Liver (tissue), 3 donors: ENCODE results near the gene SORL1-AS1.

Experiments used
- SP1 ChIP-seq: IDR thresholded peaks from 2 replicates; pipeline ENCODE4 v1.6.1; 2018; ENCODE audit warnings: antibody characterized with exemption, mild to moderate bottlenecking
- TF ChIP-seq, protein P1 (sequence below): fragments of 150-350 bp; IDR thresholded peaks from 2 replicates; pipeline ENCODE4 v1.5.1; 2017; ENCODE audit warnings: improper control_type of control experiment, low read depth, low read length; ENCODE audit not compliant: missing input control
- TF ChIP-seq, protein P2 (sequence below): IDR thresholded peaks from 2 replicates; pipeline ENCODE4 v1.6.1; 2016; ENCODE audit warnings: antibody characterized with exemption
- TF ChIP-seq, protein P3 (sequence below): IDR thresholded peaks from 2 replicates; pipeline ENCODE4 v1.6.1; 2016; ENCODE audit warnings: antibody characterized with exemption, mild to moderate bottlenecking
- TF ChIP-seq, protein P4 (sequence below): IDR thresholded peaks from 2 replicates; pipeline ENCODE4 v1.6.1; 2016; ENCODE audit warnings: antibody characterized with exemption
- TF ChIP-seq, protein P5 (sequence below): IDR thresholded peaks from 2 replicates; pipeline ENCODE4 v1.6.1; 2016; ENCODE audit warnings: antibody characterized with exemption
- donor health status: healthy.
- donor health status: healthy.

DNA sequence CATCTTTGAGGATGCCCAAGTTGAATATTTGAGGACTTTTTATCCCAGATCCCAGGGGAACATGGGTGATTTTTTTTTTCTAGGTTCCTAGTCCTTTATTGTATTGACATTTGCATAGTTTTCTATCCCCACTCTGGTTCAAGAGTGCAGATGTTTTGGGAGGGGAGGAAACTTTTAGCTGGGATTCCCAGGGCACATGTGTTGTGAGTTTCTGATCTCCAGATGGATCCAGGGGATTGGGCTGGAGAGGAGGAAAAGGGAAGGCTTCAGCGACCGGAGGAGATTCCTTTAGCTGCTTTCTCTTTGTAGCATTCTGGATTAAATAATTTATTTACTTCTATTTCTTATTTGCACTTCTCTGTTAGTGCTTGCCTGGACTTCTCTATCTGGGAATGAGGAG, 14.7 kb upstream of the SORL1-AS1 start:
- TF ChIP-seq, protein P1, sequence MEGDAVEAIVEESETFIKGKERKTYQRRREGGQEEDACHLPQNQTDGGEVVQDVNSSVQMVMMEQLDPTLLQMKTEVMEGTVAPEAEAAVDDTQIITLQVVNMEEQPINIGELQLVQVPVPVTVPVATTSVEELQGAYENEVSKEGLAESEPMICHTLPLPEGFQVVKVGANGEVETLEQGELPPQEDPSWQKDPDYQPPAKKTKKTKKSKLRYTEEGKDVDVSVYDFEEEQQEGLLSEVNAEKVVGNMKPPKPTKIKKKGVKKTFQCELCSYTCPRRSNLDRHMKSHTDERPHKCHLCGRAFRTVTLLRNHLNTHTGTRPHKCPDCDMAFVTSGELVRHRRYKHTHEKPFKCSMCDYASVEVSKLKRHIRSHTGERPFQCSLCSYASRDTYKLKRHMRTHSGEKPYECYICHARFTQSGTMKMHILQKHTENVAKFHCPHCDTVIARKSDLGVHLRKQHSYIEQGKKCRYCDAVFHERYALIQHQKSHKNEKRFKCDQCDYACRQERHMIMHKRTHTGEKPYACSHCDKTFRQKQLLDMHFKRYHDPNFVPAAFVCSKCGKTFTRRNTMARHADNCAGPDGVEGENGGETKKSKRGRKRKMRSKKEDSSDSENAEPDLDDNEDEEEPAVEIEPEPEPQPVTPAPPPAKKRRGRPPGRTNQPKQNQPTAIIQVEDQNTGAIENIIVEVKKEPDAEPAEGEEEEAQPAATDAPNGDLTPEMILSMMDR: no peak
- TF ChIP-seq, protein P2, sequence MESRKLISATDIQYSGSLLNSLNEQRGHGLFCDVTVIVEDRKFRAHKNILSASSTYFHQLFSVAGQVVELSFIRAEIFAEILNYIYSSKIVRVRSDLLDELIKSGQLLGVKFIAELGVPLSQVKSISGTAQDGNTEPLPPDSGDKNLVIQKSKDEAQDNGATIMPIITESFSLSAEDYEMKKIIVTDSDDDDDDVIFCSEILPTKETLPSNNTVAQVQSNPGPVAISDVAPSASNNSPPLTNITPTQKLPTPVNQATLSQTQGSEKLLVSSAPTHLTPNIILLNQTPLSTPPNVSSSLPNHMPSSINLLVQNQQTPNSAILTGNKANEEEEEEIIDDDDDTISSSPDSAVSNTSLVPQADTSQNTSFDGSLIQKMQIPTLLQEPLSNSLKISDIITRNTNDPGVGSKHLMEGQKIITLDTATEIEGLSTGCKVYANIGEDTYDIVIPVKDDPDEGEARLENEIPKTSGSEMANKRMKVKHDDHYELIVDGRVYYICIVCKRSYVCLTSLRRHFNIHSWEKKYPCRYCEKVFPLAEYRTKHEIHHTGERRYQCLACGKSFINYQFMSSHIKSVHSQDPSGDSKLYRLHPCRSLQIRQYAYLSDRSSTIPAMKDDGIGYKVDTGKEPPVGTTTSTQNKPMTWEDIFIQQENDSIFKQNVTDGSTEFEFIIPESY: no peak
- TF ChIP-seq, protein P3, sequence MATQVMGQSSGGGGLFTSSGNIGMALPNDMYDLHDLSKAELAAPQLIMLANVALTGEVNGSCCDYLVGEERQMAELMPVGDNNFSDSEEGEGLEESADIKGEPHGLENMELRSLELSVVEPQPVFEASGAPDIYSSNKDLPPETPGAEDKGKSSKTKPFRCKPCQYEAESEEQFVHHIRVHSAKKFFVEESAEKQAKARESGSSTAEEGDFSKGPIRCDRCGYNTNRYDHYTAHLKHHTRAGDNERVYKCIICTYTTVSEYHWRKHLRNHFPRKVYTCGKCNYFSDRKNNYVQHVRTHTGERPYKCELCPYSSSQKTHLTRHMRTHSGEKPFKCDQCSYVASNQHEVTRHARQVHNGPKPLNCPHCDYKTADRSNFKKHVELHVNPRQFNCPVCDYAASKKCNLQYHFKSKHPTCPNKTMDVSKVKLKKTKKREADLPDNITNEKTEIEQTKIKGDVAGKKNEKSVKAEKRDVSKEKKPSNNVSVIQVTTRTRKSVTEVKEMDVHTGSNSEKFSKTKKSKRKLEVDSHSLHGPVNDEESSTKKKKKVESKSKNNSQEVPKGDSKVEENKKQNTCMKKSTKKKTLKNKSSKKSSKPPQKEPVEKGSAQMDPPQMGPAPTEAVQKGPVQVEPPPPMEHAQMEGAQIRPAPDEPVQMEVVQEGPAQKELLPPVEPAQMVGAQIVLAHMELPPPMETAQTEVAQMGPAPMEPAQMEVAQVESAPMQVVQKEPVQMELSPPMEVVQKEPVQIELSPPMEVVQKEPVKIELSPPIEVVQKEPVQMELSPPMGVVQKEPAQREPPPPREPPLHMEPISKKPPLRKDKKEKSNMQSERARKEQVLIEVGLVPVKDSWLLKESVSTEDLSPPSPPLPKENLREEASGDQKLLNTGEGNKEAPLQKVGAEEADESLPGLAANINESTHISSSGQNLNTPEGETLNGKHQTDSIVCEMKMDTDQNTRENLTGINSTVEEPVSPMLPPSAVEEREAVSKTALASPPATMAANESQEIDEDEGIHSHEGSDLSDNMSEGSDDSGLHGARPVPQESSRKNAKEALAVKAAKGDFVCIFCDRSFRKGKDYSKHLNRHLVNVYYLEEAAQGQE: no peak
- TF ChIP-seq, protein P4, sequence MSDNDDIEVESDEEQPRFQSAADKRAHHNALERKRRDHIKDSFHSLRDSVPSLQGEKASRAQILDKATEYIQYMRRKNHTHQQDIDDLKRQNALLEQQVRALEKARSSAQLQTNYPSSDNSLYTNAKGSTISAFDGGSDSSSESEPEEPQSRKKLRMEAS: no peak
- TF ChIP-seq SP1: no peak
- TF ChIP-seq, protein P5, sequence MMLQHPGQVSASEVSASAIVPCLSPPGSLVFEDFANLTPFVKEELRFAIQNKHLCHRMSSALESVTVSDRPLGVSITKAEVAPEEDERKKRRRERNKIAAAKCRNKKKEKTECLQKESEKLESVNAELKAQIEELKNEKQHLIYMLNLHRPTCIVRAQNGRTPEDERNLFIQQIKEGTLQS: no peak
